HG02623 (cell line): ENCODE results near the gene AP2B1.
"Not testable (repeated sequence)": the region's sequence is repeated elsewhere in the genome, so short reads cannot be mapped to it uniquely, and the experiment has no call there.

Experiments used
- ATAC-seq: cut with Tn5 transposase; IDR thresholded peaks from one replicate; pipeline ENCODE4 v1.9.1; 2021; ENCODE audit warnings: moderate library complexity; ENCODE audit not compliant: unreplicated experiment

AP2B1 gene

GRCh38 chr17:35743626-35744328 is 156.7 kb downstream of the AP2B1 start:
- ATAC-seq = no peak

DNA sequence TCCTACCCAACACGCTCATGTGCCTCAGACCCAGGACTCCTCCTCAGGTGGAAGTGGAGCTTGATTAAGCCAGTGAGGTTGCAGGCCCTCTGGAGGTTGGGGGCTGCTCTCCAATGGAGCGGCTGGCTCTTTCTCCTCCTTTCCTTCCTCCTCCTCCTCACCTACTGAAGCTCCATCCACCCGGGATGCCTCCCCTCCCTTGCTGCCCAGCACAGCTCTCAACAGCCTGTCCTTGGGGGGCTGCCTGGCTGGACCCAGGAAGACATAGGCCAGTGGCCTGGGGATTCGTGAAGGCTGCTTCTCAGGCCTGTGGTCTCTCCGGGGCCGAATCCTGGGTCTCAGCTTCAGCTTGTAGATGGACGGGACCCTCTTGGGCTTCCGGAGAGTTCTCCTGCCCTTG is 157.7 kb downstream of the AP2B1 start:
- no peak for ATAC-seq

- ATAC-seq = no peak
Observed at GRCh38 chr17:35745246-35745645, 158.1 kb downstream of the AP2B1 start.

- no peak for ATAC-seq
Observed at GRCh38 chr17:35745749-35746320, 158.7 kb downstream of the AP2B1 start.

GRCh38 chr17:35747540-35748017 is 160.5 kb downstream of the AP2B1 start:
- ATAC-seq = no peak

DNA sequence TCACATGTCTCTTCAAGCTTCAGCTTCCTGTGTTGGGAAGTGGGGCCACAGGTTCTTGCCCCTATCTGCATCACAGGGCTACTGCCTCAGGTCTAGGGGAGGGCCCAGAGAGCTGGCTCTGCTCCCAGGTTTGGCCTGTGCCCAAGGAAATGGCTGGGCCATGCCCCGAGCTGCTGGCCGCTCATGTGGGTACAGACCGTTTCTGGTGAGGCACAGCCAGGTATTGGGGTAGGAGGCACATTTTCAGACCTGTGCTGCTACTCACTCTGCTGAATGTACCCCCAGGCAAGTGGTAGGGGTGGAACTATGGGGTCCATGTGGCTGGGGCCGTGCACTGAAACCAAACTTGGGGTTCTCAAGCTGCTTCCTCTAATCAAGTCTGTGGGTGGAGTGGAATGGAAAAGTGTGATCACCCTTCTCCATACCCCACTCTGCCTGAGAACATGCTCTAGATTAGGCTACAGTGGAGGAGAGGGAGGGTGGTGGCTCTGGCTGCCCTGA is 161.3 kb downstream of the AP2B1 start:
- ATAC-seq = no peak

- no peak for ATAC-seq
Observed at GRCh38 chr17:35748979-35749378, 161.9 kb downstream of the AP2B1 start.

GRCh38 chr17:35749560-35750412 is 162.7 kb downstream of the AP2B1 start:
- ATAC-seq = no peak

- ATAC-seq = no peak
Observed at GRCh38 chr17:35750526-35751395, 163.6 kb downstream of the AP2B1 start.

GRCh38 chr17:35751541-35751940 is 164.4 kb downstream of the AP2B1 start:
- not testable (repeated sequence) for ATAC-seq

DNA sequence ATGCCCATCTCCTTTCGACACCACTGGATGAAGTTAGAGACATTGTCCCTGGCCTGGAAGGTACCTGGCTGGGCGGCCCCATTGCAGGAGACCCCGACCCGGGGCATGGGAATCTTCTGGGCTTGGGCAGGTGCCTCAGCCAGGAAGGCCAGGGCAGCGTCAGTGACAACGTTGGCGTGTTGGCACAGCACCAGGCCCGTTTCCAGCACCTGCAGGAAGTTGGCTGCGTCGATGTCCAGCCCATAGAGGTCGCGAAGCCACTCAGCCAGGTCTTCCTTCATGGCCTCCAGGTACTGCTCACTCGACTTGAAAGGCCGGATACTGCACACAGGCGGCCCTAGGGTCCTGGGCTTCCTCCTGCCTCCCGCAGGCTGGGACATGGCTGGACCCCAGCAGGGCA is 165.3 kb downstream of the AP2B1 start:
- no peak for ATAC-seq

DNA sequence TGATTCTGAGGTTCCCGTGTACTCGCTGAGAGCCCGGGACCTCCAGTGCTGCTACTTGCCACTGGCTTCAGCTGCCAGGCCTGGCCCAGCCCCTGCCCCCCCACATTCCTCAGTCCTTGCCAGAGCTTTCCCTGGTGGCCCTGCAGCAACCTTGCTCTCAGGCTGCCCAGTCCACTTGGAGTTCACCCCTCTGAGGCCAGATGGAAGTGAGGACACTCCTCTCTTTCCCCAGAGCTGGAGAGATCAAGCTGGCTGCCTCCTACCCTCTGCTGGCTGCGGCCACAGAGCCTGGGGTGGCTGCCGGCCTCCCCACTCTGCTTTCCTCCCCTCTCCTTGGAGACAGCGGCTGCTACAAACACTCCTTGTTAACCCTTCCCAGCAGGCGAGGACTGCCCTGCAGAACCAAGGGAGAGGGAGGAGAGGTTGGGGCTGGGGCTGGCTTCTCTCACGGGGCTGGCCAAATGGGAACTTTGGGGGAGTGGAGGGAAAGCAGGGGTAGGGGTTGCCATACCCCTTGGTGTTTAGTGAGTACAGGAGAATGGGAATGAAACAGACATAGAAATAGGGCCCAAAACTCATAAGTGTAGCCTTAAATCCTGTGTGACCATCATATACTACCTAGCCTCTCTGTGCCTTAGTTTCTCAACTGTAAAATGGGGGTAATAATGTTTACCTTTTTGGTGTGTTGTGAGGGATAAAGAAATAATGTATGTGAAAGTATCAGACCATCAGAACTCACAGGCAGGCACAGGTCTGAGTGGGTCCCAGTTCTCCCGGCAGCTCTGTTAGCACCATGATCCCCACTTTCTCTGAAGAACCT is 166.0 kb downstream of the AP2B1 start, which contains the start of gene GAS2L2:
Gene GAS2L2, minus strand, starts transcription at position 295 of the 820 bp plus-strand sequence. CDS start 389 bp downstream, outside the sequence.
- no peak for ATAC-seq

DNA sequence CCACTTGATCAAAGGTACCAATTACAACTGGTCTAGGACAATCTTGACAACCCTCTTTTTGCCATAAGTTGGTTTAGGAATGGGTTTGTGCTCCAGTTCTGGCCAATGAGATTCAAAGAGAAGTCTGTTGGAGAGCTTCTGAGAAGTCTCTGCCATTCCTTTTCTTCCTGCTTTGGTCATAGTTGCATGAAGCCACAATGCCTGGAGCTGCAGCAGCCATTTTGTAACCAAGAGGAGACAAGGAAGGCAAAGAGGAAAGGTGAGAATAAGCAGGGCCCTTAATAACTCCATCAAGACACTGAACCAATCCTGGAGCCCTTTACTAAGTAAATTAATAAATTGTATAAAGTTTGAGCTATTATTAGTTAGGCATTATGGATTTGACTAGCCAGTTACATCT is 170.1 kb downstream of the AP2B1 start:
- no peak for ATAC-seq

DNA sequence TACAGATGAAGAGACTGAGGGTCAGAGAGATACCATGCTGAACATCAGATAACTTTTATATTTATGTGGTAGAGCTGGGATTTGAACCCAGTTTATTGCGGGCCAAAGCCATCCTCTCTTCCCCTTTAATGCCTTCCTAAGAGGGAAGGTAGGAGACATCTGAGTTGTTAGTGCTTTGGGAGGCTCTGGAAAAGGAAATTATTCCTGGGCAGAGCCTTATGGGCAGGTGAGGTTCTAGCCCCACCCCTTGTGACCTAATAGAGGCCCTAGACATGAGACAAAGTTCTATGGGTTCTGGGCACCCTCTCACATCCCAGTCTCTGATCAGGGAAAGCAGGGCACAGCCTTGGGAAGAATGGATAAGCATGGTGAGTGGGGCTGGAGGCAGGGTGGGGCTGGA is 173.5 kb downstream of the AP2B1 start, which contains the start of gene C17orf50:
Gene C17orf50, plus strand, starts transcription at position 301 of the 400 bp plus-strand sequence. Its CDS starts 55 bp downstream, at position 356.
- no peak for ATAC-seq

DNA sequence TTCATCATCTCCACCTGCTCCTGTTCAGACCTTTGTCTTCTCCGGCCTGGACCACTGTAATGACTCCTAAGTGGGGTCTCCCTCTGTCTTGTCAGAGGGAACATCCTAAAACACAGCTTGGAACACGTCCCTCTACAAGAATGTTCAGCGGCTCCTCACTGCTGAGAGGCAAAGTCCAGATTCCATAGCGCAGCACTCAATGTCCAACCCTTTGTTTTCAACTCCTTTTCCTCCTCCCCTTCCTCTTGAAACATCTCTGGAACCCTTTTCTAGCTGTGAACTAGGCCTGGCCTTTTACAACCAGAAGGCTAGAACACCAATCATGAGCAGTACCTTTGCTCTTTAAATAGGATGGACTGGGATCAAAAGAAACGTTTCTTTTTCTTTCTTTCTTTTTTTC is 174.5 kb downstream of the AP2B1 start:
- no peak for ATAC-seq

- no peak for ATAC-seq
Observed at GRCh38 chr17:35763767-35764122, 176.6 kb downstream of the AP2B1 start.

DNA sequence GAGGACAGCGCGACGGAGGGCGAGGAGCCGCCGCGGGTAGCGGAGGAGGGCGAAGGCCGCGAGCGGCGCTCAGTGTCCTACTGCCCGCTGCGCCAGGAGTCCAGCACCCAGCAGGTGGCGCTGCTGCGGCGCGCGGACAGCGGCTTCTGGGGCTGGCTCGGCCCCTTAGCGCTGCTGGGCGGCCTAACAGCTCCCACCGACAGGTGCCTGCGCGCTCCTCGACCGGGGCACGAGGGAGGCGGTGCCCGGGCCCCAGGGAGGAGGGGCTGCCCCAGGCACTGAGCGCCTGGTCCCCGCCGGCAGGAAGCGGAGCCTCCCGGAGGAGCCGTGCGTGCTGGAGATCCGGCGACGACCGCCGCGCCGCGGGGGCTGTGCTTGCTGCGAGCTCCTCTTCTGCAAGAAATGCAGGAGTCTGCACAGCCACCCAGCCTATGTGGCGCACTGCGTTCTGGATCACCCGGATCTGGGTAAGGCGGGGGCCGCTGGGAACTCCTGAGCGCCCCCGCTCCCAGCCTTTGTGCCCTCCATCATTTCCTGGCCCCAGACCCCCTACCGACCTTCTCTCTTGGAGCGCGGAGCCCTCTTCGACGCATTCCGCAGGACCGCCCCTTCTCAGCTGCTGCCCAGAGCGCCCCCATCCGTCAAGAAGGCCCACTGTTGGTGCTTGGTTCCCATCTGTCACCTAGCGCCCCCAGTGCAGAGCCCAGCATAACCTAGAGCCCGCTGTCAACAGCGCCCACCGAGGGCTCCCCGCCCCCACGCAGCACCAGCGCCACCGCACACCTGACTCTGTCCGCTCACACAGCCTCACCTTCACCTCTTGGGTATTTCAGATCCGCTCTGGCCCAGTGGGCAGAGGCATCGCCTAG is 177.2 kb downstream of the AP2B1 start:
- ATAC-seq = peak; percentile 90

DNA sequence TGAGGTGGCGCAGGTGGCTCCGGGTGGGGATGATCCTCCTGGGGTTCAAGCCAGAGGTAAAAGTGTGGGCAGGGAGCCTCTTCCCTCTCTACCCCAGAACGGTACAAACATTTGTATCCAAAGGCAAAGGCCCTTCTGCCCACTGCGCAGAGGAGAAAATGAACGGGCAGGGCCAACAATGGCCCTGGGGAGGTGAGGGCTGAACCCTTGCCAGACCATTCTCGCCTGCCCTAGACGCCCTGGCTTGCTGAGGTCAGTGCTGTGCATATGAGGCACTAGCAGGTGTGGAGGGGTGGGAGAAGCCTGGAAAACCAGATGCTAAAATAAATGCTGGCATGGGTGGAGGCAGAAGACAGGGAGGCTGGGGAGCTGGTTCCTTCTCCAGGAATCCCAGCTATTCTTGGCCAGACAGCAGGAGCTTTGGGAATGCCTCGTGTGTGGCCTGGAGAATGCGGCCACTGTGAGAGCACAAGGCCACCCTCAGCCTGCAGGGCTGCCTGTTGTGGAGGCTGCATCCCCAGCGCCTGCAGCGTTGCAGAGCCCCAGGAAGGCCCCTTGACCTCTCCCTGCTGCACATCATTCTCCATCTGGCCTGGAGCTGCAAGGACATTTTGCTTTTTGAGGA is 178.1 kb downstream of the AP2B1 start:
- no peak for ATAC-seq
